Tongue (tissue), 2 donors: ENCODE measurements around the gene CACNA2D3. TPM values are rescaled to one million over a fixed set of nuclear protein-coding genes. Genes with fewer than 3 reads are reported as not detected.

Experiments
- DNase-seq: peaks from one replicate; pipeline ENCODE4 v3.0.0-alpha.2; 2015
- total RNA-seq: library from RNA; depleted of rRNA; stranded (reverse); fragments of >200 nt; gene quantifications from one replicate; pipeline ENCODE4 v1.2.3, GENCODE V29; 2014

The CACNA2D3 gene
- total RNA-seq, 1 donor from 2014 or later, result 2.5 TPM

DNA sequence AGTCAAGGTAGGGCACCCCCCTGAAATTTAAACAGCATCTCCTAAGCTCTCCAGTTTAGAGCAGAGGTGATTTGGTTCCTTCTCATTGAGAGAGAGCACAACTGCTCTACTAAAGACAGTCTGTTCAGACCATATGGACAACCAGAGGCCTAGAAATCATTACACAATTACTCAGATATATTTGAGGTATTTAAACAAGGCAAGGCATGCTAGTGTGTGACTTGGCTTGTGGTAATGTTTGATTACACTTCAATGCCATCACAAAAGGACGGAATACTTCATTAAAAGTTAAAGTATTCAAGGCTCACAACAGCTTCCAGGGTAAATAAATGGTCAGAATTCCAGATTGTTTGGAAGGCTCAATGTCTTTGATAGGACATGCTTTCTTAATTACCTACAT lies 695.3 kb downstream of the CACNA2D3 start:
- DNase-seq, result no peak

DNA sequence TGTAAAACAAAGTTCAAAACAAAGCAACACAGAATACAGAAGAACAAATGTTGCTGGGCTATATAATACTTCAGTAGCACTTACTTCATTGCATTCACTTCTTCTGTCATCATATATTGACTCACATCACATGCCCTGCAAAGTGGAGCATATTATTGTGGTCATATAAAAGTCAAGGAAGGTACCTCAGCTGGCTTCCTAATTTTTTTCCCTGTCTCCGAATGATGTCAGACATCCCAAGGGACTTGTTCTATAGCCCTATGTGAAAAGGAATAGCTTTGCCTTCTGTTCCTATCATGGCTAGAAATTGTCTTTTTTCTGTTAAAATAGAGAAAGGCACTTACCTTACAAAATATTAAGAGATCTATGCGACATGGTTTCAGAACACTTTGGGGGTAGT lies 696.1 kb downstream of the CACNA2D3 start:
- no peak for DNase-seq

DNA sequence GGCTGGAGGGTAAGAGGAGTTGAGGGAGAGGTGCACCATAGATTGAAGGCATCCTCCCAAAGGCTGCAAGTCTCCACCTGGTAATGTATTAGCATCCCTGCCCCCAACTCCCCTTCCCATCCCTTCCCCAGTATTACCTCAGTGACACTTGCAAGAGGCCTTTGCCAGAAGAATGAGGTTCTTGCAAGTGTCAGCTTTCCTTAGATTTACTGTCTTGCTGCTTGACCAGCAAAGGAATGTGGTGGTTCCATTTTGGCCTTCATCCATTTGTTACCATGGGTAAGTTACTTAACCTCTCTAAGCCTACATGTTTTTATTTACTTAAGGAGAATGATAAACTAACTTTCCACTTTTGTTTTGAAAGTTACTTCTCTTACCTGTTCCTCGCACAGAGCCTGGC lies 696.6 kb downstream of the CACNA2D3 start:
- no peak for DNase-seq

DNA sequence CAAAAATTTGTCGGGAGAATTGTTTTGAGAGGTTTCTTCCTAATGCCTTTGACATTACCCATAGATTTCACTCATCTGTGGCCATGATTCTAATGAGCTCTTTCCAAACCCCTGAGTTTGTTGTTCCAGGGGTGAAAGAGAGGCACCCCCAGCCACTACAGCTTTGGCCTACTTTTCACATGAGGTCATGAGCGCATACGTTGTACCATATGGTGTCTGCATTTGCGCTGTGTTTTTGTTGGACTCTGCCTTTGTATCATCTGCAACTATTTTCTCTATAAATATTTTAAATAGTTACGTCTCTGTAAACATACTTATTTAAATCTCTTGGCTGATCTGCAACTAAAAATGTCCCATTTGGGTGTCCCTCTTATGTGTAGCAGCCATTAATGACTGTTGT lies 697.6 kb downstream of the CACNA2D3 start:
- DNase-seq, result no peak

DNA sequence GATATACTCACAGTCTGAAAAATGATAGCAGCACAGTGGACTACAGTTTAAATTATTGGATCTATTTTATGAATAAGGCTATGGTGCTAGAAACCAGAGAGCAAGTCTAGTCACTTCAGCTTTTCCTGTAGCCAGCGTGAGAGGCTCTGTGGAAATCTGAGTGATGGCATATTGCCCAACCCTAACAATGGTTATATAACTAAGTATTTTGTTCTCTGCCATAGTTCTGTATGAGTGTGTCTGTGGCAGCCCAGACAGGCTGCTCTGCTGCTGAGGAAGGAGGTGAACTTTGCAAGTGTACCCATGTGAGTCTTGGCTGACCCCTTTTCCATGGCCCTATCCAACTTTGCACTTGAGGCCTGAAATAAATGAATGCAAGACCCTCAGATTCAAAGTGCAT lies 699.9 kb downstream of the CACNA2D3 start:
- DNase-seq, result peak; percentile 71

DNA sequence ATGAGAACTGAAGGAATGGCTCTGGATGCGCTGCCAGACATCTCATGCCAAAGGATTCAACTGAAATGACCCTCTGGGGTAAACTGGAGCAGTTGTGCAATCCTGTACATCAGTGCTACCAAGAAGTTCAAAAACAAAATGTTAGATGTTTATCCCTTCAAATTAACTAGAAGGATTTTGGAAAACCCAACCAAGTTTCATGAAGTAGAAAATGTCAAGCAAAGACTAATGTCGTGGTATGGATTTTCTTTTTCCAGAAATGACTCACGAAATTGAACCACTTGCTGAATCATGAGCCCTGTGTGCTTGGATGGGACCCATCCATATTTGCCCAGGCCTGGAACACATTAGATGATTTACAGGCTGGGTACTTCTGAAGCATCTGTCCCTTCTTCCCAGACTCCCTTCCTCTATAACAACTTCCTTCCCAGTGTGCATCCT lies 703.9 kb downstream of the CACNA2D3 start:
- peak; percentile 73 for DNase-seq

DNA sequence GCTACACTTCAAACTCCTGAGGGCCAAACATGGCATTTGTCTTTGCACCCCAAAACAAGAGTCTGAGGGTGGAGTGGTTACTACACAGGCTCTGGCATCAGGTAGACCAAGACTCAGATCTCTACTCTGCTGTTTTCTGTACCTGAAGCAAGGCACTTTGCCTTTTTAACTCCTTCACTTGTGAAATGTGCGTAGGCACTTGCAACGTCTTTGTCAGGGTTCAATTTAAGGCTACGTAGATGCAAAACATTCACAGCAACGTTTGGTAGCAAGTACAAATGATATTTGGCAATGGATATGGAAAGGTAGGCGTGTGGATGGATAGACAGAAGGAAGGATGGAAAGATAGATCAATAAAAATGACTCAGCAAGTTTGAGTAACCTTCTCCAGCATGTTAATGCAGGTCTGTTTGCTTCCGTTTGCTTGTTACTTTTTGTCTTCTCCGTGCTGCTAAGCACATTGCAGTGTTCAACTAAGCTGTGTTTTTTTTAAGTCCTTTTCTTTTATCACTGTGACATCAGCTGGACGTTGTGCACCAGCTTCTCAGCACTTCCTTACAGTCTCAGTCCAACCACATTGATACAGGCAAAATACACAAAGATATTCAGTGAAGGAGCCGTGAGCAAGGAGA lies 704.8 kb downstream of the CACNA2D3 start:
- DNase-seq, result no peak

DNA sequence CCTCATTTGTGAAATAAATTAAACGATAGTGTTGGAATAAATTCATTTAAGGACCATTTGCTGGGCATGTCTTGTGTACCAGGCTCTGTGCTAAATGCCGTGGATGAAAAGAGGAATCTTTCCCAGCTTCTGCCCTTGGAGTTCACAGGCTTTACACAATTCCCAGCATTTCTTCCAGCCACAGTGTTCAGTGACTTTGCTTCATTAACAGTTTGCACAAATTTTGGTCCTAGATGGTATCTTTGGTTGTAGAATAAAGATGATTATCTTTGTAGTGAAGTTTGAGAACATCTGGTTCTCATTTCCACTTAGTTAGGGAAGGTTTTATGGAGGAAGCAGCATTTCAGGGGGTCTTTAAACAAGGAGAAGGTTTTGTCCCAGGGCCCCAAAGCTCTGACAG lies 705.4 kb downstream of the CACNA2D3 start:
- no peak for DNase-seq

DNA sequence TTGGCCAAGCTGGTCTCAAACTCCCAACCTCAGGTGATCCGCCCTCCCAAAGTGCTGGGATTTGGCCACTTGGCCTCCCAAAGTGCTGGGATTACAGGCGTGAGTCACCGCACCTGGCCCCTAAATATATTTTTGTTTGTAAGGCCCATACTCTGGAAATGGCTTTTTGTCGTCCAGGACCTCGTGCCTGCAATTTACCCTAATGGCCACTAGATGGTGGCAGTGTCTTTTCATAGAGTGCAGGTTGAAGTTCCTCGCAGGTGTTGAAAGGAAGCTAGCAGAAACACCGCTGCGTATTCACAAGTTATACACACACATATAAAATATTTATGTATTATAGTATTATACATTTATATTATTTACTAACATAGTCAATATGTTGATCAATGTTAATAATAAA lies 708.3 kb downstream of the CACNA2D3 start:
- no peak for DNase-seq

DNA sequence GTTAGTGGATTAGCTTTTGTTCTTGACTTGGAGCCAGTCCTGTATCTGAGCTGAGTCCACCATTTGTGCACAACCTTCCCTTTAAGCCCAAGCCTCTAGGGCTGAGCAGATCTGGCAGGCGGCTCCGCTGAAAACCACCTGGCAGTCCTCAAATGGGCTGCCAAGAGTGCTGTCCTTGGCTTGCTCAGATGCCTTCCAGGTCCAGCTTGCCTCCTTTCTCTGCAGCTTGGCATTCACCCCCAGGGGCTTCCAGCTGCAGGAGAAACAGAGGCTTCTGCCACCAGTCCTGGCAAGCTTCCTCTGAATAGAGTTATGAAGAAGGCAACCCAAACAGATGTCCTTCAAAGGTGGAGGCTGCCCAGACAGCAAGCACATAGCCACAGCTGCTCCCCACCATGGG lies 708.8 kb downstream of the CACNA2D3 start:
- DNase-seq, result peak; percentile 92

DNA sequence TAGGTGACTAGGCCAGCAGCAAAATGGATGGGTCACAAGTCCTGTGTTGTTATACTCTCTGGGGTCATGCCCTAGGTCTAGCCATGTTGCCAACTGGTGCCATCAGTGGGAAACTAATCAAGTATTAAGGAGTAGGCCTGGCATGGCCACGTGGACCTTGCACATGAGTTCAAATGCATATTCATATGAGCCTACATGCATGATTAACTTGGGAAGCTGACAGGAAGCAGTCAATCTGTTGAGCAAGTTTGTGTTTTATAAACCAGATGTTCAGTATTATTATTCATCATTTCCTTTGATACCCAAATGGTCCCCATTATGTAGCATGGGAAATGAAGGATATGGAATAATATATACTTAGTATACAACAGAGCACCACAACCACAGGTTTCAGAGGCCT lies 710.5 kb downstream of the CACNA2D3 start:
- no peak for DNase-seq

DNA sequence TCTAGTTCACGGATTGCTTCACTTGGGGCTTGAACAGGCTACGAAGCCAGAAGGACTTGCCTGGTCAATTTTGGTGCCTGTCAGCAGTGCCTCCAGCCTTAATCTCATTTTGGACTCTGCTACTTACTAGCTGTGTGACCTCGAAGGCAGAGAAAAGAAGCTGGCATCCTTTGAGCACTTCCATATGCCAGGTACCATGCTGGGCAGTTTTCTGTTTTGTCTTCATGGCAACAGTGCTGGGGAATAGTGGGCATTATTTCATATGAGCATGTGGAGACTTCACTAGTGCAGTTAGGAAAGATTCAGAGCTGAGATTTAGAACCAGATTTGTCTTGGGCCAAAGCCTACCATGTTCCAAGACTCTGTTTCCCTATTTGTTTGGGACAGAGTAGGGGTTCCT lies 713.3 kb downstream of the CACNA2D3 start:
- DNase-seq, result no peak

DNA sequence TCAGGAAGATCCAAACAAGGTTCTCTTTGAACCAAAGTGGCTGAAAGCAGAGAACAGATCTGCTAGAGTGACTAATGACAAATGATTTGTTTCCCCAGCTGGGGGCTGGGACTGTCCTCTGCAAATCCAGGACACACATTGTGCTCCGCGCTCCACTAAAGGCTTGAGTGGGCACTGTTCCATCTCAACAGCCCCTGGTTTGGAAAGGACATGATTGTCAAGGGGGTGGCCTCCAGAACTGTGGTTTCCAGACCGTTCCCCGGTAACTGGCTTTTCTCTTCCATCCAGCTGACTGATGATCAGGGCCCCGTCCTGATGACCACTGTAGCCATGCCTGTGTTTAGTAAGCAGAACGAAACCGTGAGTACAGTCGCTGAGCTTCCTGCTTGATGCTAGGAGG lies 714.5 kb downstream of the CACNA2D3 start:
- DNase-seq, result peak; percentile 56

DNA sequence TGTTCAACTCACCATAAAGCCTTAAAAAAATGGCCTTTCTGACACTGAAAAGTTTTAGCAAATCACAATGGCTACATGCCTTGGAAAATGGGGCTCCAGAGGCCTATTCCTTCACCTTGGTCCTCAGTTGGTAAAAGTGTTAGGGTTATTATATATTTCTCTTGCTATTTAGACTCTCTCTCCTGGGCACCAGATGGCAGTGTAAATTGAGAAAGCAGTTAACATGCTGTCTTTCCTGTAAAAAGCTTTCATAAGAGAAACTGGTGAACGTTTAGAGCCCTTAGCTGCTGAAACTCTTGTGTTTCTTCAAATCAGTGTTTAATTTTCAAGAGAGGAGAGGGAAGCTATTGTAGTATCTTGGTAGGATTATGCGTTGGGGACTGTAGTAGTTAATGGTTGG lies 715.6 kb downstream of the CACNA2D3 start:
- peak; percentile 41 for DNase-seq

DNA sequence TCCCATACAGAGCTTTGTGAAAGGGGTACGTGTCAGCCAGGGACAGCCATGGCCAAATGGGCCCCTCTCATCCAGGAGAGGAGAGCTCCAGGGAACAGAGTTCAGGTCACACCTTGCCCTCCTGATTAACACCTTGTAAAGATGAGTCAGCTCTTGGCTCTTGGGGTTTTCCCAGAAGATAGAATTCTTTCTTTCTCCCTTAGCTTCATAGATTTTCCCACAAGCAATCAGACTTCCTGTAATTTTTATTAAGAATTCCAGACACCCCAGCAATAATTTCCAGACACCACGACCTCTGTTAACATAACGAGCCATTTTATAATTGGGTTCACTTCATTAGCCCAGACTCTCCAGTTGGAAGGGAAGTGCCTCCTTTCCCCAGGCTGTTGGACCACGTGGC lies 719.1 kb downstream of the CACNA2D3 start:
- DNase-seq, result no peak

DNA sequence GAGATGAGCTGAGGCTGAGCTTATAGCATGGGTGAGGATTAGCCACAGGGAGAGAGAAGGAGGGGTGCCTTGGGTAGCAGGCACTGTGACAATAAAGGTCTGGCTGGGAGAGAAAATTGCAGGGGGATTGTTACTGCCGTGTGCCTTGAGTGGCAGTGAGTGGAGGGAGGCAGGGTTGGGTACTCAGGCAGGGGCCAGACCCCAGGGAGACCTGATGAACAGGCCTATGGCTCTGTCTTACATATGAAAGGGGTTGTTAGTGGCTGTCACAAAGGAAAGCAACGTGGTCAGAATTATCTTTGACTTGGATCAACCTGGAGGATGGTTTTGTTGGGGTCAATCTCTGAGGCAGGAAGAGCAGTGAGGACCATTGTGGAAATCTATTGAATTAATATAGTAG lies 721.0 kb downstream of the CACNA2D3 start:
- no peak for DNase-seq

DNA sequence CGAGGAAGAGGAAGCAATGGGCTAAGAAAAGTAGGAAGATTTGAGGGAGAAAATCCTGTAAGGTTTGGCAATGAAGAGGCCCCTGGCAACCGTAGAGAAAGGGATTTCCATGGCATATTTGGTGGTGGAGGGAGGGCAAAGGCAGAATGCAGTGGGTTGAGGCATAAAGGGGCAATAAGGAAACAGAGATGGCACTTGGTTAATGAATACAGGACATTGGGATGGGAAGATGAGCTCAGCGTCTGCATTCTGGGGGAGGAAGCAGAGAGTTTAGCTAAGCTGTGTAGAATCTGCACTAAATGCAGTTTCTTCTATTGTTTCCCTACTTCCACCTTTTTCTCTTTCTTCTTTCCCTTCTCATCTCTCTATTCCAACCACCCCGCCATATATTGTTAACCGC lies 721.9 kb downstream of the CACNA2D3 start:
- no peak for DNase-seq

DNA sequence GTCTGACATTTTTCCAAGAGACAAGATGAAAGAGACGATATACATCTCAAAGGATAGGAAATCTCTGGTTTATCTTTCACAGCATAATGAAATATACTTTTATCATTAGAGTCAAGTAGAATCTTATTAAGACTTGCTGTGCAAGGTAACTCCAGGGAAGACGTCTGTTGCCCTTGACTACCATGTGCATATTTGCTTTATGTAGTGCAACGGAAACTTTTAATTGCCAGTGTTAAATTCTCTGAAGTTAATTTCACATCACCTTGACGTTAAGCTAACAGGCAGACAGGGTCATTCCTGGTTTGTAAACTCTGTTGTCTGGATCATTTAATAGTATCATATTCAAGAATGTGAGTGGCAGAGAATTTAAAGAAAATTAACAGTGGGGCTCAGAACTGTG lies 722.7 kb downstream of the CACNA2D3 start:
- DNase-seq, result no peak

DNA sequence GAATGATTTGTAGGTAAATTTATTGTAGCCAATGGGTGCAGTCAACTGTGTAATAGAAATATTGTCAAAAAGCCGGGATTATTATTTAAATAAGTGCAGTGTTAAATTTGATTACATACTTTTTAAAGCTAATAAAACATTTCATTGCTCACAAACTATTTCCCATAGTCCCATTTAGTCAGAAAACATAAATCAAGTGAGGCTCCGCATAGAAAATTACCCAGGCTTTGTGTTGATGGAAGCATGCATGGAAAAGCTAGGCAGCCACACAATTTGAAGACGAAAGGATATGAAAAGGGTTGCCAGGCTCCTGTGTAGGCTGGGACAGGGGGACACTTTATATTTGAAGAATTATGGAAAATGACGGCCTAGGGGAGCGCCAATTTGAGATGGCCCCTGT lies 723.2 kb downstream of the CACNA2D3 start:
- DNase-seq, result no peak

DNA sequence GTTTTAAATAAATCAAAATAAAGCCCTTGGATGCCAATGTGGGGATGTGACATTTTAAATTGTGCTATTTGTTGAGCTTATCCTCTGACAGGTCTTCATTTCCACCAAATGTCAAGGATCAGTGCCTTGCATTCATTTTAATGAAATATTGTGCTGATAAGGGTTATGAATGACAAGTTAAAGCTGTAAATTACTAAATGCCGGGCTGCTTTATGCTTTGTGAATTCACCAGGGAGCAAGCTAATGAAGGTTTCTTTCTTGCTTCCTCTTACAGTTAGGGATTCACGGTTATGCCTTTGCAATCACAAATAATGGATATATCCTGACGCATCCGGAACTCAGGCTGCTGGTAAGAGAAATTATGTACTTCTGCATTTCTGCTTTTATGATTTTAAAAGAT lies 723.8 kb downstream of the CACNA2D3 start:
- no peak for DNase-seq

DNA sequence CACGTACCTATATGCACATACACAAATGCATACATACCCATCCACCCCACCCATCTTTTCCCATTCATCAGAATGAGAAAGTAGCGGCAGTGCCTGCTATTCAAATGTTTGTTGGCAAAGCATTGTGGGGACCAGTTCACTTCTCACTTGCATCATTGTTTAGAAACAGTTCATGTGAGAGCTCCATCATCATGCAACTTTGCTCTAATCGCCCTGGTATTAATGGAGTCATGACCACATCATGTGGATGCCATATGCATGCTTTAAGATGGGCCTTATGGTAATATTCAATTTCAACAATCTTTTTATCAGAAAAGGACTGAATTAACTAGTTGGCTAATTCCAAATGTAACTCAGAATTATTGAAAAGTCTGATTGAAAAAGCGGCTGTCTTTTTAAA lies 725.0 kb downstream of the CACNA2D3 start:
- DNase-seq, result no peak

DNA sequence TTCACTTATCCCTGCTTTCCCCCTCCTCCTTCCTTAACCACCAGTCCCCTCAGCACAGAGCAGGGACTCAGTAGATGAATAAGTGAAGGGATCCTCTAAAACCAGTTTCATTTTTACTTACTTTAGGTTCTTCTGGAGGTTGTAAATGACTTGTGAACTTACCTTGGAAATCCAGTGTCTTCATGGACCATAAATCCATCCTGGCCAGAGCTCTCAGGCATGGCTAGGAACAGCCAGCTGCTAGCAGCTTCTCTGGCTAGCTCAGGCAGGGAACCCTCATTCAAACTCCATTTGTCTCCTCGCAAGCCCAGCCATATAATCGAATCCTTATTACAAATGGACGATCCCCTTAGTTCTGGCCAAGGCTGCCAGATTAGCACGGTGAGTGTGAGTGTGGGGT lies 727.0 kb downstream of the CACNA2D3 start:
- DNase-seq, result peak; percentile 24

DNA sequence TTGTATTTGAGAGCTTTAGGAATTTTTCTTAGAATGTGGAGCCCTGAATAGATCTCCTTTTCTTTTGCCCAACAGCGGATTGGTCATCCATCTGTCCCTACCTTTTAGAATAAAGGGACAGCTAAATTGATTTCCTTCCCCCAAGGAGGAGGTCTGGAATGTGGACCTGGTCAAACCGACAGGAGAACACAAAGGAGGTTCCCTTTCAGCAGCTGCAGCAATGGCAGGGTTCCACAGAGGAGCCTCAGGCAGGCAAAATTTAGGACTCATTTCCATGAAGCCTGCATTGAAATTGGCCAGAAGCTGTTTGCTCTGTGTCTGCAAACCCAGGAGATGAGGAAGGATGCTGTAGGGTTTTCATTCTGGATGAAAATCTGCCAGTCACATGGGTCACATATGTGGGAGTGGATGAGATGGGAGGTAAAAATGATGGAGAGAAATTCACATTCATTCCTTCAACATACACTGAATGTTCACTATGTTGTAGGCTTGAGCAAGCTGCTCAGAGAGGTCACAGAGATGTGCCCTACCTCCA lies 728.2 kb downstream of the CACNA2D3 start:
- DNase-seq, result peak; percentile 48

DNA sequence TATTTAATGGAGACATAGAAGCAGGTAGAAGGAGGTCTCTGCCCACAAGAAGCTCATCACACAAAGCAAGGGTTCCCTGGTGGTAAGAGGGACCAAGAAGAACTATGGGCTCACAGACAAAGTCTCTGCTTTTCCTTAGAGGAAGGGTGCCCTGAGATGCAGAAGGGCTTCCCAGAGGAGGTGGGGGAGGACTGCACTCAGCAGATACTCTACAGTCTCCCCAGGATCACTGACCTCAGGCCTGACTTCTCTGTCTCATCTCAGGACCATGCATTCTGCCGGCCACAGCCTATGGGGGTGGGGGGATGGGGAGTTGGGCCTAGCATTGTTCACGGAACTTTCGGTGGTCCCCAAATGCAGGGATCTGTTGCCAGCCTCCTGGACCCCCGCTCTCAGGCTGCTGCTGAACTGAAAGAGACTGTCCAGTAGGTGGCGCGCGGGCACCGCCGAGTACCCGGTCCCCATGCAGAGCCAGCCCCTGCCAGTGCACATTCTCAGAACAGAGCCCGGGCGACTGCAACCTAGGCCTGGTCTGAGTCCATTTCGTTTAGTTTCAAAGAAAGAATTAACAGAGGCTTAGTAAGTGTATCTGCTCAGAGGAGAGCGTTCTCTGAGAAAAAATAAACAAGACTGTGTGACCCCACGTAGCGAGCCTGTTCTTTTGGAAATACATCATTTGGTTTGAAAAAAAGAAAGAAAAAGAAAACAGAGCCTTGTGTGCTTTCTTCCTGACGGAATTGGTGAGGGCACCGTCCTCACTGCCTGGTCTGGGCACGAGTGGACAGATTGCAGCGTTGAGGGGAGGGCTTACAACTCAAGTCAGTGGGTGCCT lies 731.4 kb downstream of the CACNA2D3 start:
- peak; percentile 90 for DNase-seq
